RKO (cell line): Measurements from ENCODE around the gene ALDOB.
A peak's percentile ranks its signal among the peaks of the same experiment; 100 is the strongest.

Experiments used
- DNase-seq: peaks from one replicate; pipeline ENCODE4 v3.0.0-alpha.2; 2016; ENCODE audit warnings: low spot score

The ALDOB gene

DNA sequence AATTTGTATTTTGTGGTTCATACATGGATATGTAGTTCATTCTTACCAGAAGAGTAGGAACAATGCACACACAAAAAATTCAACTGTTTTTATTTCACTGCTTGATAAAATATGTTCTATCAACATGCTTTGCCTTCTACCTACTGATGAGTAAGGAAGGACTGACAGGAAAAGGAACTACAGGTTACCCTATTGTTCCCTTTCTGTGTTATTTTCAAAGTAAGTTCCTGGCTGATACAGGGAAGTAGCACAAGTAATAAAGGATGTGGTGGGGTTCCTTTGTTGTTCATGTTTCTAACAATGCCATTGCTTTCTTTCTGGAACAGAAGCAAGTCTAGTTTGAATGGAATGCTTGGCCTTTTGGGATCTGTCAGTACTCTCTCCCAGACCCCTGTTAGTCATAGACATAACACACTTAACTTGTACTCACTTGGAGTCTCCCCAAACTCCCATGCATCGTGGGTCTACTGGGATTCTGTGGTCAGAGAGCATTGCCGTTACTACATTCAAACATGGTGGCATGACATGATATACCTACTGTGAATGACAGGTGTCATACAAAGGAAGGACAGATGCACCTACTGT, 20.2 kb upstream of the ALDOB start:
- DNase-seq: no peak

DNA sequence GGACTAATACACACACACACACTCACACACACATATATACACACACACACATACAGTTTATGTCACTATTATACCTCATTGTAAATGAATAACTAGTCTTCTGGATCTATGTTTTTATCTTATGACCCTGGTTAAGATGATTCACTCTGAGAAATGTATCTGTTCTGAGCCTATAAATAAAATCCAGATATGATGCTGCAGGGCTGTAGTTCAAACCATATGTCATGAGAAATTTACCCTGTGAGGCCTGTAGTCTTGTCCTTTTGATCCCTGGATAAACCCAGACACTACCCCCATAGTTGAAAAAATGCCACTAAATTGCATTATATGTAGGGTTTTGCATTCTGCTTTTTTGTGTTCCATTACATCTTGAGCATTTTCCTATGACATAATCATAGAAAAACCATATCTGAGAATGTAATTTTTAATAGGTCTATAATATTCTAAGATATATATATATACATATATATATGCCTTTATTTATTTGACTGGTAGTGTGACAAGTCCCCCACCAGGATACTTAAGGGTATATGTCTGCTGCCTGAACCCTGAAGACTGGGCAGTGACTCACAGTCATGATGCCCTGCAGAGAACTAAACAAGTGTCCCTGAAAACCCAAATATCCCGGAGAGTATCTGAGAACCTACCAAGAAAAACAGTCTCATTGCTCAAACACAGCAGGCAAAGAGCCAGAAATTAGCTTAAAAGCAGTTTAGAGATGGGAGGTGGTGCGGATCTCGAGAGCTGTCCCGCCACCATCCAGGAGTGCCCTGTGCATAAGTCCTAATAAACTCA, 18.4 kb upstream of the ALDOB start:
- DNase-seq: no peak

DNA sequence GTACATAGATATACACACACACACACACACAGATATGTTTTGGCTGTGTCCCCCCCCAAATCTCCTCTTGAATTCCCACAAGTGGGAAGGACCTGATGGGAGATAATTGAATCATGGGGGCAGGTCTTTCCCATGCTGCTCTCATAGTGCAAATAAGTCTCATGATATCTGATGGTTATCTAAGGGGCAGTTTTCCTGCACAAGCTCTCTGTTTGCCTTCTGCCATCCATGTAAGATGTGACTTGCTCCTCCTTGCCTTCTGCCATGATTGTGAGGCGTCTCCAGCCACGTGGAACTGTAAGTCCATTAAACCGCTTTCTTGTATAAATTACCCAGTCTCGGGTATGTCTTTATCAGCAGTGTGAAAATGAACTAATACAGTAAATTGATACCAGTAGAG, 15.9 kb upstream of the ALDOB start:
- DNase-seq: no peak

DNA sequence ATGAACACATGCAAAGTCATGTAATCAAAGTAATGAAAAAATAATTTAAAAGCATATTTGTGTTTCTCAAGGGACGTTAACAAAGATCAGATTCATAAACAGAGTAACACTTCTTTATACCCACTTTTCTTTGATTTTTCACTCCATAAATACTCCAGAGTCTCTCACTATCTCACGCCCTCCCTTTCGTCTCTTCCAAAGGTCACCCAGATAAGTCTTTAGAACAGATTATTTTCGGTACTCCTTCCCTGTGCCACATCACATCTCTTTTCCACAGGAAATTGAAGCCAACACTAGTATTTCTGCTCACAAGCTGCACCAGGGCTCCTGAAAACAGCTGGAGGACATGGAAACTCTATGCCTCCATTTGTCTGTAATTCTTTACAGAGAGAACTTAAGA, 15.4 kb upstream of the ALDOB start:
- no peak for DNase-seq

DNA sequence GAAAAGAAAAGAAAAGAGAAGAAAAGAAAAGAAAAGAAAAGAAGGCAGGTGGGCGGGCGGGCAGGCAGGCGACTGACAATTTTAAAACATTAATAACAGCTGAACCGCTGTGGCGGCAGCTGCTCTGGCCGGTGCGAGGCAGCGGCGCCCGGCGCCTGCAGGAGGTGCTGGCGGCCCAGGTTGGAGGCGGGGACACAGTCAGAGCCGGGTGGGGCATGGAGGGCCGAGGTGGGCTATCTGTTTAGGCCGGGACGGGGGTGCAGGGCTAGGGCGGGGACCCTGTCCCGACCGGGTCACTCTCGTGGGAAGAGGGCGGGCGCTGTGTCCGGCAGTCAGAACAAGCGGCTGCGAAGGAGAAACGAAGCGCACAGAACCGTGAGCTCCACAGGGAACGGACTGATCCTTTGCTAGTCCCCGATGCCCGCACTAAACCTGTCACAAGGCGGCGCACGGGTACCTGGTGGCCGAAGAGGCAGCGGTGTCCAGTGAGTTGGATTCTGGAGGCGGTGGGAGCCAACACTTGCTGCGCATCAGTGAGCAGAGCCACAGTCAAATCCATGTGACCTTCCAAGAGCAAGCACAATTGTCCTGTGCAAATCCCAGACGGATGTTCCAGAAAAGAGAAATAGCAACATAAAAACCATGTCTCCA, 13.6 kb upstream of the ALDOB start:
- DNase-seq: peak; percentile 83

DNA sequence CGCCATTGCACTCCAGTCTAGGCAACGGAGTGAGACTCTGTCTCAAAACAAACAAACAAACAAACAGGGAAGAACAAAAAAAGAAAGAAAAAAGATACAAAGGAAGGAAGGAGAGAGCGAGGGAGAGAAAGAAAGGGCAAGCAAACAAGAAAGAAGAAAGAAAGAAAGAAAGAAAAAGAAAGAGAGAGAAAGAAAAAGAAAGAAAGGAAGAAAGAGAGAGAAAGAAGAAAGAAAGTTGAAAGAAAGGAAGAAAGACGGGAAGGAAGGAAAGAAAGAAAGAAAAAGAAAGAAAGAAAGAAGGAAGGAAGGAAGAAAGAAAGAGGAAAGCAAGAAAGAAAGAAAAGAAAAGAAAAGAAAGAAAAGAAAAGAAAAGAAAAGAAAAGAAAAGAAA, 13.1 kb upstream of the ALDOB start:
- DNase-seq: no peak

DNA sequence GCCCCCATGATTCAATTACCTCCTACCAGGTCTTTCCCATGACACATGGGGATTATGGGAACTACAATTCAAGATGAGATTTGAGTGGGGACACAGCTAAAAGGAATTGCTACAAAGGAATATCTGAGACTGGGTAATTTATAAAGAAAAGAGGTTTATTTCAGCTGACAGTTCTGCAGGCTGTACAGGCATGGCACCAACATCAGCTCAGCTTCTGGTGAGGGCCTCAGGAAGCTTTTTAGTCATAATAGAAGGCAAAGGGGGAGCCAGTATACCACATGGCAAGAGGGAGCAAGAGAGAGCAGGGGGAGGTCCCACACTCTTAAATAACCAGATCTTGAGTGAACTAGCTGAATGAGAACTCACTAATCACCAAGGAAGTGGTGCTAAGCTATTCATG, 11.2 kb upstream of the ALDOB start:
- DNase-seq: no peak

DNA sequence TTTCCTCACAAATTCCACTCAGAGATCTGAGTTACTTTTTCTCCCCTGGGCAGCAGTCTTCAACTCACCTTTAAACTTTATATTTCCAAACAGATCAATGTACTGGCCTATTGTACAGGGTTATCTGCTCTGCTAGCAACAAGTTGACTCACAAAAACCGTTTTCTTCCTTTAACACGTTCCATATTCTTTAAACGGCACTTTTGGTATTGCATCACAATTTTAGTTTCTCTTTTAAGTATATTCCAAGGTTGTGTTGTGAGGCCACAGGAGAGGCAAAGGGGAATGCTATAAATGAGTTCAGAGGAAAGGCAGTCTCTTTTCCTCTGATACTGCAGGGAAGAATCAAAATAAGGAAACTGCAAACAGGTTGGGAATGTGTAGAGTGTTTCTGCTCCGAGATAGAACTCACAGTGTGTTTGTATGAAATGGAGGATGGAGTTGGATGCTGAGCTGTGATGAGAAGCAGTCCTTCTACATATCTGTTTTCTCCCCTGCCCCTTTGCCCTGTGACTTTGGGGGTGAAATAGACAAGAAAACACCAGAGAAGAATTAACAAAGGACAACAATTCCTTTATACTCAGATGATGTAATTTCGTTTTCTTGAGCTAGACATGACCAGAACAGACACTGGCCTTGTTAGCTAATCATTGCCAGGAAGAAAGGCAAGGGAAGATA, 9.9 kb upstream of the ALDOB start:
- no peak for DNase-seq

DNA sequence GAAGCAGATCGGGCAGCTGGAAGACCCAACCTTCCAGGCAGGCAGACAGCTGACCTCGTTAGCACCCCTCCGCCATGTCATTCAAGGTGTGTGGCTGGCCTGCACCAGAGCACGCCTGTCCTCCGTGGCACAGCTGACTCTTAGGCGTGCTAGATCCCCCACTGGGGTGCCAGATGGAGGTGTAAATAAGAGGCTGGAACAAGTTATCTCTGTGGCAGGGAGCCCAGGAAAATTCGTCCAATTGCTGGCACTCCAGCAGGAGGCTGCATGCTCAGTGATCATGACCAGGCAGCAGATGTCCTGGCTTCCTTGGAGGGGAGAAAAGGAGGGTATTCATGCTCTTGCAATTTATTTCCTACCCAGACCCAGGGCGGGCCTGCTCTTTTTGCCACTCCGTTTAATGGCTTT, 7.8 kb upstream of the ALDOB start:
- no peak for DNase-seq

DNA sequence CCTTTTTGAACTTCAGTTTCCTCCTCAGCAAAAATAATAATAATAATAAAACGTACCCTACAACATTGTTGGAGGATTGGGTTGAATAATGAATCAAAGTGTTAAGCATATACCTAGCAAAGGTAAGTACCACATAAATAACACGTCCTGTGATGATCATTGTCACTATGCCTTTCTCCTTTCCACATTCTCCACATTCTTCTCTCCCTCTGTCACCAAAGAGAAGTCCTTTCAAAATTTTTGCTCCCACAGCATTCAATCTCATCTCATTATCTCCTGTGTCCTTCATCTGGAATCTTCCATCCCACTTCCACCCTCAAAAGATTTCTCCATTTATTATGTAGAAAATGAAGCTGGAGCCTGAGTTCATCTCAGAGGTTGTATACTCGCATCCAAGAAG, 7.2 kb upstream of the ALDOB start:
- DNase-seq: no peak

DNA sequence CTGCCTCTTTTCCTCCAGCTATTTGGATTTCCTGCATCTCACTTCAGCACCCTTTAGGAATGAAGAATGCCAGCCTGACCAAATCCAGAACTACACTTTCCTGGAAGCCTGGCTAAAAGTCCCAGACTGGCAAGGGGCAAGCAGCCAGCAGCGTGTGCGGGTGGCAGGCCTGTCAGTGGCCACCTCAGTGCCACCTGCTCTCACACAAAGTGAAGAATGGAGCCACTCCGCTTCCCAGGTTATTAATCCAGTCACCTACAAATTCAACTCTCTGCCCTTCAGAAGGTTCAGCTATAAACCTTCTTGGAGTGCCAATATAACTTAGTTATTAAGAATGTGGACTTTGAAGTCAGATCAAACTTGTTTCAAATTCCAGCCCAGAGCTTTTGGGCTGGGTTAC, 6.7 kb upstream of the ALDOB start:
- no peak for DNase-seq

DNA sequence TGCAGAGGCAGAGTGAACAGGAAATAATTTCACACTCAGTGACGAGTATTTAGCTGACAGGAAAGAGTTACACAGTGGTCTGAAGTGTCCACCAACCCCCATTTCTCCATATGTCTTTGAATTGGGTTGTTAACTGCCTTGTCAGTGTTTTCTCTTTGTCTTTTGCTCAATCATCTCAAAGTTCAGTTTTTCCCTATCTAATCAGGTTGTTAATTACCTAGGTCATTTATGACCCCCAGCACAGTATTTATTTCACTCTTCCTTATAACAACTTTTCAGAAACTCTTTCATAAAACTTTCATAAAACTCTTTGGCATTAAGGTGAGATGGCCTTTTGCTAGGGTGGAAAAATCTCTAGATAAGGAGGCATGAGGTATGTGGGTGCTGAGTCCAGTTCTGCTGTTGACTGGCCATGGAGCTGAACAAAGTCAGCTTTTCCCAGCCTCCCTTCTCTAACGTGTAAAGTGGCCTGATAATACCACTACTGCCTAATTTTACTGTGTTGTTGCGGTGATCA, 5.2 kb upstream of the ALDOB start:
- DNase-seq: no peak

DNA sequence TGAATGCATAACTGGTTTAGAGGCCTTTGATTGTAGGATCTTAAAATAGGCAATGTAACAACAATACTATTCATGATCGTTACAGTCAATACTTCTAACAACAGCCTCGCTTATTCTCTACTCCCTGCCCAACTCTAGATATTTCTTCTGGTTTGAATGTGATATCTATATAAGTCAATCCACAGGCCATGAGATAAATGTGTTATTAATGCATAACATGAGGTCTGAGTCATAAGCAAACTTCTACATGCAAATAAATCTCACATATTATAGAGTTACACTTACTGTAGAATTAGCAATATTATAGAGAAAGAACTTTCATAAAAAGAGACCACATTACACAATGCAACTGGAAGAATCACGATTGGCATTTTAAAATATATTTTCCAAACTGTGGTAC, 2.9 kb upstream of the ALDOB start:
- DNase-seq: no peak

DNA sequence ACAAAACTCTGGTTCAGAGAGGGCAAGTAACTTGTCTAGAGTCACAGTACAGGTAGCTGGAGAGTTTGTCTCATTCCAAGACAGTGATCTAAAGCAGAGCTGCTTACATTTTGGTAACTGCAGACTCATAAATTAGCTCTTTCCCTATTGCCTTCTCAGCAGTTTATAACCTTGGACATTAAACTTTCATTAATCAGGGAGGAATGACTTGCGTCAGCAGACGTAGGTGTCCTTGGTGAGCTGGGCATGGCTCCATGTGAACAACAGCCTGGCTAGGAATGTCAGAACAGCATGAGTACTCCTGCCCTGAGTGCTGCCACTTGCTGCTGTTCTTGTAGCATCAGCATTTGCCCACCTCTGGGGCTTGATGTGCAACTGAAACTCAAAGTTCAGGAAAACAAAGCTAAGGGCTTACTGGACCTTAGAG, 2.2 kb upstream of the ALDOB start:
- DNase-seq: no peak

DNA sequence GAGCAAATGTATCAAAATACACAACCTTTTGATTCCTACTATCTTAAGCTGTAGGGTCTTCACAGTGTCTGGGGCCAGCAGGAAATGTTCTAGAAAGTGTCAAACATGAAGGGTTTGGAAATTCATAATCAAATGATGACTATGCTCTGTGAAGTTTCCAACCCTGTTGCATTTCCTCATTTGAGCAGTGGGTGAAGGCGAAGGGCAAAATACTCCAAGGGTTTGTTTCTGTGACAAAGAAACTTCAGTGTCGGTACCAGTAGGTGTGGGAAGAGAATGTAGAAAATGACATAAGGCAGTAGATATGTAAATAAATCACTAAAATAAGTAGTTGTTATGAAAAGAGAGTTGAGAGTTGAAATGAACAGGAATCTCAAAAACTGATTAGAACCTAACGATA, 576 bp downstream of the ALDOB start:
- no peak for DNase-seq

DNA sequence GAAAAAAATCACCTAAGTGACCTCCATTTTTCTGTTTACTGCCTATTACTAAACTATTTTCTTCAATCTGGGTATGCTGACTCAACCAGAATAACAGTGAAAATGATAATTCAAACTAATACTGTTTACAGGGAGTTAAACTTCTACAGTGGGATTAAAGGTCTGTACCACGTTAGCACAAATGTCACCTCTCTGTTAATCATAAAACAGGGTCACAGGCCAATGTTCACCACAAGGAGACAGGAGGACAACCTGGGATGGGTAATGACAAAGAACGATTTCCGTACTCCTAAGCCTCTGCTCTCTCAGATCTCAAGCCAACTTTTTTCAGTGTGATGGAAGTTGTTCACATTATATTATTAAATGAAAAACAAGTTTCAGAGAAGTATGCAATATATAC, 2.3 kb downstream of the ALDOB start:
- DNase-seq: no peak

DNA sequence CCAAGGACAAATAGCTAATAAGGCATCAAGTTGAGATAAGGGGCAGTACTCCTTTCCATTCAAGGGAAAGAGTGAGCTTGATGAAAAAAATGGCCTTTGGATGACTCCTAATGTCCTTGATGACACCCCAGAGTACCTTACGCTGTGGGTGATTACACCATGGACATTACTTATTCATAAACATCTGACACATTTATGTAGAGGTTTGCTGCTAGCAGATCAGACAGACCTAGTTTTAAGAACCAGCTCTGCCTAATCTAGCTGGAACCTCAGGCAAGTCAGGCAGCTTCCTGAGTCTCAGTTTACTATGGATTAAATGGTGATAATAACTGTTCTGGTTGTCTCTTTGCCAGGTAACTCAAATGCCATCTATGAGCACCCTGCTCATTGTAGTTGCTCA, 2.8 kb downstream of the ALDOB start:
- no peak for DNase-seq

DNA sequence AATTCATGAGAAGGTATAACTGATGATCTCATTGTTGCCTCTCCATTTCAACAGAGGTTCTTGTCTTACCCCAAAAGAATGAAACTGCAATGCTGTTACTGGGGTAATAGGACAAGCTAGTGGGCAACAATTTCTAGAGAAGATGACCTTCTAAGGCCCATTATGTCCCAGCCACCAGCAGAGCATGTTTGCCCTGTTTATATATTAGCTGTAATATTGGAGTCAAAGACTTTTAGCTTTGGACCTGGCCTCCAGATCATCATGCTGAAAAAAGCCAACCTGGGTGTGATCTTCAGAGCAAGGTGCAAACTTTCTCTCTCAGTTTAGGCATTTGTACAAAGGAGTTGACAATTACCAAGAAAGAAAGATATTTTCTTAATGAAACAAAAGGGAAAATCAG, 3.4 kb downstream of the ALDOB start:
- DNase-seq: no peak

DNA sequence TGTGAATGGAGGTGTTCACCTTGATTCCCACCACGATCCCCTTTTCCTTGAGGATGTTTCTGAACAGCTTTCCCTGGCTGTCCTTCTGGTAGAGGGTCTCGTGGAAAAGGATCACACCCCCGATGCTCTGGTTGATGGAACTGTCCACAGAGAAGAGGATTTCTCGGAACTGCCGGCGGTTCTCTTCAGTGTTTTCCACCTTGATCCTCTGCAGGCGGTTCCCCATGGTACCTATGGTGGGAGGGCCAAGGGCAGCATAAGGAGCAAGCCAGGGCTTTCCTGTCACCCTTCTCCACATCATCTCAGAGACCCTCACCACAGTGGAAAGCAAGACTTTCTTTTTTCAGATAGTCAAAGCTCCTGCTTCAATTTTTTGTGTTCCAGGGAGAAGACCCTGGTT, 5.8 kb downstream of the ALDOB start:
- no peak for DNase-seq

DNA sequence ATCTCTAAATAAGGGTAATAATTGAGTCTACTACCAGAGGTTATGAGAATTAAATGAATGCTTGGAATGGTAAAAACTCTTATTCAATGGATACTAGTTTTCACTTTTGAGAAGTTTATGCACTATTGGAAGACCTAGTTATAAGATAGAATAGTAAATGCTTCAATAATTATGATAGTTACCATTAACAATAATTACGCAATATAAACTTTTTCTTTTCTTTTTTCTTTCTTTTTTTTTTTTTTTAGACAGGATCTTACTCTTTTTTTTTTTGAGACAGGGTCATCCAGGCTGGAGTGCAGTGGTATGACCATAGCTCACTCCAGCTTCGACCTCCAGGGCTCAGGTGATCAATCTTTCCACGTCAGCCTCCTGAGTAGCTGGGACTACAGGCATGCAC, 6.7 kb downstream of the ALDOB start:
- no peak for DNase-seq

DNA sequence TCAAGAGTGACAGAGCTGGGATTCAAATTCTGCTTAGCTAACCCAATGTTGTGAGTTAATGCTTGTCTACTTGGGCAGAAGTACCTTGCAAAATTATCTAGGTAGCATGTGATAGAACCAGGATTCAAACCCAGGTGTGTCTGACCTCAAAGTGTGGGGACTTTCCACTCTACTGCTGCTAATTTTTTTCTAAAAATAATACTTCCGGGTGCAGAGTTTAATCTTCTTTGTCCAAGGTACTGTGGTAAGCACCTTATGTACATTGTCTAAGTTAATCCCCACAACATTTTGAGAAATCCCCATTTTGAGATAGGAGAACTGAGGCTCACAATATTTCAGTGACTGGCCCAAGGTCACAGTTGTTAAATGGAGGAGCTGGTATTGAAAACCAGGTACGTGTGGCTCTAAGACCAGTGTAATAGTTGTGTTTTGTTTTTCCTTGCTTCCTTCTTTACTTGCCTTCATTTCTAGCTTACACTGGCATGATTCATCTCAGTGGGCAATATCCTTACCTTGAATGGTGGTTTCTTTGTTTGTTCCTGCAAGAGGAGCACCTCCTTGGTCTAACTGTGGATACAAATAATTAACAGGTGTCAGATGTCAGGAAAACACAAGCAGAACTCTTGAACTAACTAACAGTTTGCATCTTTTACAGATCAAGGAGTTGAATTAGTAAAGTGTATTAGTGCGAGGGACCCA, 7.5 kb downstream of the ALDOB start:
- DNase-seq: no peak

DNA sequence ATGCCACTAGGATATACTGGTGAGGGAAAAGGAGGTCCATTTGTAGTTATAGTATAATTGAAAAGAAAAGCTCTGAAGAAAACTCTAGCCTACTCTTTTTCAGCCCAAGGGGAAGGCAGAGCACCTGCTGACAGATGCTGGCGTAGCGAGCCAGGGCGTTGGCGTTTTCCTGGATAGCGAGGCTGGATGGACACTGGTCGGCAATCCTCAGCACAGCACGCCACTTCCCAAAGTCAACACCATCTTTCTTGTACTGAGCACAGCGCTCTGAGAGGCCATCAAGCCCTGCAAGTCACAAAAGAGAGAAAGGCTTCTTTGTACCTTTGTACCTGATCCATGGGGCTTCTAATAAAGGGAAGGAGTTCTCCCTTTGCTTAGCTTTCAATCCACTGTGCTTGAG, 8.2 kb downstream of the ALDOB start:
- DNase-seq: no peak
